Measurements from ENCODE around the gene NAA38. TPM values are rescaled to one million over a fixed set of nuclear protein-coding genes. Genes with fewer than 3 reads are reported as not detected.

NAA38 gene
- total and polyA plus RNA-seq, 2 experiments from 2014 or later = 17.1 to 74.8 TPM

DNA sequence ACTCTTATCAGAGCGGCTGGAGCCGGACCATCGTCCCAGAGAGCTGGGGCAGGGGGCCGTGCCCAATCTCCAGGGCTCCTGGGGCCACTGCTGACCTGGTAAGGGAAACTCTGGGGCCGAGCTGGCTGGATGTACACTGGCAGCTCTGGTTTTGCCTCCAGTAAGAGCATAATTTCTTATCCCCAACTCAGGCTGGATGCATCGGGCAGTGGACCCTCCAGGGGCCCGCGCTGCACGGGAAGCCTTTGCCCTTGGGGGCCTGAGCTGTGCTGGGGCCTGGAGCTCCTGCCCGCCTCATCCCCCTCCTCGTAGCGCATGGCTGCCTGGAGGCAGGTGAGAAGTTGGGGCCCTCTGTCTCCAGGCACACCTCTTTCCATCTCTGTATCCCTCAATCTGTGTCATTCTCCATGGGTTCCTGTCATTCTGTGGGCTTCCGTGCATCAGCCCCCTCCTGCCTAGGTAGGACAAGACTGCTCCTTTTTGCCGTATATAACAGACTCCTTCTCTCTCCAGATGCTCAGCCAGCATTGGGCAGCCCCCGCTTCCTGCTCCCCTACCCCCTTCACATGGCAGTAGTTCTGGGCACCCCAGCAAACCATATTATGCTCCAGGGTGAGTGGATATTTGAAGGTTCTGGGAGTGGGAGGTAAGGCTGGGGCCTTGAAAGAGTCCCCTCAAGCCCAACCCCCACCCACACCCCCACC is 11.8 kb downstream of the NAA38 start (continued):
- TF ChIP-seq, protein P1, sequence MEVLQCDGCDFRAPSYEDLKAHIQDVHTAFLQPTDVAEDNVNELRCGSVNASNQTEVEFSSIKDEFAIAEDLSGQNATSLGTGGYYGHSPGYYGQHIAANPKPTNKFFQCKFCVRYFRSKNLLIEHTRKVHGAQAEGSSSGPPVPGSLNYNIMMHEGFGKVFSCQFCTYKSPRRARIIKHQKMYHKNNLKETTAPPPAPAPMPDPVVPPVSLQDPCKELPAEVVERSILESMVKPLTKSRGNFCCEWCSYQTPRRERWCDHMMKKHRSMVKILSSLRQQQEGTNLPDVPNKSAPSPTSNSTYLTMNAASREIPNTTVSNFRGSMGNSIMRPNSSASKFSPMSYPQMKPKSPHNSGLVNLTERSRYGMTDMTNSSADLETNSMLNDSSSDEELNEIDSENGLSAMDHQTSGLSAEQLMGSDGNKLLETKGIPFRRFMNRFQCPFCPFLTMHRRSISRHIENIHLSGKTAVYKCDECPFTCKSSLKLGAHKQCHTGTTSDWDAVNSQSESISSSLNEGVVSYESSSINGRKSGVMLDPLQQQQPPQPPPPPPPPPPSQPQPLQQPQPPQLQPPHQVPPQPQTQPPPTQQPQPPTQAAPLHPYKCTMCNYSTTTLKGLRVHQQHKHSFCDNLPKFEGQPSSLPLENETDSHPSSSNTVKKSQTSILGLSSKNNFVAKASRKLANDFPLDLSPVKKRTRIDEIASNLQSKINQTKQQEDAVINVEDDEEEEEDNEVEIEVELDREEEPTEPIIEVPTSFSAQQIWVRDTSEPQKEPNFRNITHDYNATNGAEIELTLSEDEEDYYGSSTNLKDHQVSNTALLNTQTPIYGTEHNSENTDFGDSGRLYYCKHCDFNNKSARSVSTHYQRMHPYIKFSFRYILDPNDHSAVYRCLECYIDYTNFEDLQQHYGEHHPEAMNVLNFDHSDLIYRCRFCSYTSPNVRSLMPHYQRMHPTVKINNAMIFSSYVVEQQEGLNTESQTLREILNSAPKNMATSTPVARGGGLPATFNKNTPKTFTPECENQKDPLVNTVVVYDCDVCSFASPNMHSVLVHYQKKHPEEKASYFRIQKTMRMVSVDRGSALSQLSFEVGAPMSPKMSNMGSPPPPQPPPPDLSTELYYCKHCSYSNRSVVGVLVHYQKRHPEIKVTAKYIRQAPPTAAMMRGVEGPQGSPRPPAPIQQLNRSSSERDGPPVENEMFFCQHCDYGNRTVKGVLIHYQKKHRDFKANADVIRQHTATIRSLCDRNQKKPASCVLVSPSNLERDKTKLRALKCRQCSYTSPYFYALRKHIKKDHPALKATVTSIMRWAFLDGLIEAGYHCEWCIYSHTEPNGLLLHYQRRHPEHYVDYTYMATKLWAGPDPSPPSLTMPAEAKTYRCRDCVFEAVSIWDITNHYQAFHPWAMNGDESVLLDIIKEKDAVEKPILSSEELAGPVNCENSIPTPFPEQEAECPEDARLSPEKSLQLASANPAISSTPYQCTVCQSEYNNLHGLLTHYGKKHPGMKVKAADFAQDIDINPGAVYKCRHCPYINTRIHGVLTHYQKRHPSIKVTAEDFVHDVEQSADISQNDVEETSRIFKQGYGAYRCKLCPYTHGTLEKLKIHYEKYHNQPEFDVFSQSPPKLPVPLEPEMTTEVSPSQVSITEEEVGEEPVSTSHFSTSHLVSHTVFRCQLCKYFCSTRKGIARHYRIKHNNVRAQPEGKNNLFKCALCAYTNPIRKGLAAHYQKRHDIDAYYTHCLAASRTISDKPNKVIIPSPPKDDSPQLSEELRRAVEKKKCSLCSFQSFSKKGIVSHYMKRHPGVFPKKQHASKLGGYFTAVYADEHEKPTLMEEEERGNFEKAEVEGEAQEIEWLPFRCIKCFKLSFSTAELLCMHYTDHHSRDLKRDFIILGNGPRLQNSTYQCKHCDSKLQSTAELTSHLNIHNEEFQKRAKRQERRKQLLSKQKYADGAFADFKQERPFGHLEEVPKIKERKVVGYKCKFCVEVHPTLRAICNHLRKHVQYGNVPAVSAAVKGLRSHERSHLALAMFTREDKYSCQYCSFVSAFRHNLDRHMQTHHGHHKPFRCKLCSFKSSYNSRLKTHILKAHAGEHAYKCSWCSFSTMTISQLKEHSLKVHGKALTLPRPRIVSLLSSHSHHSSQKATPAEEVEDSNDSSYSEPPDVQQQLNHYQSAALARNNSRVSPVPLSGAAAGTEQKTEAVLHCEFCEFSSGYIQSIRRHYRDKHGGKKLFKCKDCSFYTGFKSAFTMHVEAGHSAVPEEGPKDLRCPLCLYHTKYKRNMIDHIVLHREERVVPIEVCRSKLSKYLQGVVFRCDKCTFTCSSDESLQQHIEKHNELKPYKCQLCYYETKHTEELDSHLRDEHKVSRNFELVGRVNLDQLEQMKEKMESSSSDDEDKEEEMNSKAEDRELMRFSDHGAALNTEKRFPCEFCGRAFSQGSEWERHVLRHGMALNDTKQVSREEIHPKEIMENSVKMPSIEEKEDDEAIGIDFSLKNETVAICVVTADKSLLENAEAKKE (CRISPR knock-in tag; IDR thresholded peaks at IDR 0.05) = no peak
- TF ChIP-seq CREB1 (CRISPR knock-in tag; IDR thresholded peaks at IDR 0.05; ENCODE audit: low read depth) (no peak), STAT1 (IDR thresholded peaks at IDR 0.05; ENCODE audit: unreplicated experiment) (no peak), ZNF114 (CRISPR knock-in tag; IDR thresholded peaks at IDR 0.05) (no peak), EZH2phosphoT487 (IDR thresholded peaks at IDR 0.05; ENCODE audit: unreplicated experiment) (no peak), NANOG (IDR thresholded peaks at IDR 0.05; ENCODE audit: borderline replicate concordance) (no peak), POLR2AphosphoS5 (IDR thresholded peaks at IDR 0.05; ENCODE audit: low read depth) (no peak)
- TF ChIP-seq, protein P2, sequence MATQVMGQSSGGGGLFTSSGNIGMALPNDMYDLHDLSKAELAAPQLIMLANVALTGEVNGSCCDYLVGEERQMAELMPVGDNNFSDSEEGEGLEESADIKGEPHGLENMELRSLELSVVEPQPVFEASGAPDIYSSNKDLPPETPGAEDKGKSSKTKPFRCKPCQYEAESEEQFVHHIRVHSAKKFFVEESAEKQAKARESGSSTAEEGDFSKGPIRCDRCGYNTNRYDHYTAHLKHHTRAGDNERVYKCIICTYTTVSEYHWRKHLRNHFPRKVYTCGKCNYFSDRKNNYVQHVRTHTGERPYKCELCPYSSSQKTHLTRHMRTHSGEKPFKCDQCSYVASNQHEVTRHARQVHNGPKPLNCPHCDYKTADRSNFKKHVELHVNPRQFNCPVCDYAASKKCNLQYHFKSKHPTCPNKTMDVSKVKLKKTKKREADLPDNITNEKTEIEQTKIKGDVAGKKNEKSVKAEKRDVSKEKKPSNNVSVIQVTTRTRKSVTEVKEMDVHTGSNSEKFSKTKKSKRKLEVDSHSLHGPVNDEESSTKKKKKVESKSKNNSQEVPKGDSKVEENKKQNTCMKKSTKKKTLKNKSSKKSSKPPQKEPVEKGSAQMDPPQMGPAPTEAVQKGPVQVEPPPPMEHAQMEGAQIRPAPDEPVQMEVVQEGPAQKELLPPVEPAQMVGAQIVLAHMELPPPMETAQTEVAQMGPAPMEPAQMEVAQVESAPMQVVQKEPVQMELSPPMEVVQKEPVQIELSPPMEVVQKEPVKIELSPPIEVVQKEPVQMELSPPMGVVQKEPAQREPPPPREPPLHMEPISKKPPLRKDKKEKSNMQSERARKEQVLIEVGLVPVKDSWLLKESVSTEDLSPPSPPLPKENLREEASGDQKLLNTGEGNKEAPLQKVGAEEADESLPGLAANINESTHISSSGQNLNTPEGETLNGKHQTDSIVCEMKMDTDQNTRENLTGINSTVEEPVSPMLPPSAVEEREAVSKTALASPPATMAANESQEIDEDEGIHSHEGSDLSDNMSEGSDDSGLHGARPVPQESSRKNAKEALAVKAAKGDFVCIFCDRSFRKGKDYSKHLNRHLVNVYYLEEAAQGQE (IDR thresholded peaks at IDR 0.05; ENCODE audit: unreplicated experiment) = no peak
- TF ChIP-seq, protein P3, sequence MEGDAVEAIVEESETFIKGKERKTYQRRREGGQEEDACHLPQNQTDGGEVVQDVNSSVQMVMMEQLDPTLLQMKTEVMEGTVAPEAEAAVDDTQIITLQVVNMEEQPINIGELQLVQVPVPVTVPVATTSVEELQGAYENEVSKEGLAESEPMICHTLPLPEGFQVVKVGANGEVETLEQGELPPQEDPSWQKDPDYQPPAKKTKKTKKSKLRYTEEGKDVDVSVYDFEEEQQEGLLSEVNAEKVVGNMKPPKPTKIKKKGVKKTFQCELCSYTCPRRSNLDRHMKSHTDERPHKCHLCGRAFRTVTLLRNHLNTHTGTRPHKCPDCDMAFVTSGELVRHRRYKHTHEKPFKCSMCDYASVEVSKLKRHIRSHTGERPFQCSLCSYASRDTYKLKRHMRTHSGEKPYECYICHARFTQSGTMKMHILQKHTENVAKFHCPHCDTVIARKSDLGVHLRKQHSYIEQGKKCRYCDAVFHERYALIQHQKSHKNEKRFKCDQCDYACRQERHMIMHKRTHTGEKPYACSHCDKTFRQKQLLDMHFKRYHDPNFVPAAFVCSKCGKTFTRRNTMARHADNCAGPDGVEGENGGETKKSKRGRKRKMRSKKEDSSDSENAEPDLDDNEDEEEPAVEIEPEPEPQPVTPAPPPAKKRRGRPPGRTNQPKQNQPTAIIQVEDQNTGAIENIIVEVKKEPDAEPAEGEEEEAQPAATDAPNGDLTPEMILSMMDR (conservative IDR thresholded peaks at IDR 0.05; ENCODE audit: low read depth in 2 of 2) = no peak
